NCI-H446 treated with DMSO at 0.1 percent for 48 hours (cell line): ENCODE results near the gene ERCC5.

Source experiments
- DNase-seq: peaks from one replicate; lab custom pipeline; 2025; lab: John Stamatoyannopoulos, UW

The ERCC5 gene

DNA sequence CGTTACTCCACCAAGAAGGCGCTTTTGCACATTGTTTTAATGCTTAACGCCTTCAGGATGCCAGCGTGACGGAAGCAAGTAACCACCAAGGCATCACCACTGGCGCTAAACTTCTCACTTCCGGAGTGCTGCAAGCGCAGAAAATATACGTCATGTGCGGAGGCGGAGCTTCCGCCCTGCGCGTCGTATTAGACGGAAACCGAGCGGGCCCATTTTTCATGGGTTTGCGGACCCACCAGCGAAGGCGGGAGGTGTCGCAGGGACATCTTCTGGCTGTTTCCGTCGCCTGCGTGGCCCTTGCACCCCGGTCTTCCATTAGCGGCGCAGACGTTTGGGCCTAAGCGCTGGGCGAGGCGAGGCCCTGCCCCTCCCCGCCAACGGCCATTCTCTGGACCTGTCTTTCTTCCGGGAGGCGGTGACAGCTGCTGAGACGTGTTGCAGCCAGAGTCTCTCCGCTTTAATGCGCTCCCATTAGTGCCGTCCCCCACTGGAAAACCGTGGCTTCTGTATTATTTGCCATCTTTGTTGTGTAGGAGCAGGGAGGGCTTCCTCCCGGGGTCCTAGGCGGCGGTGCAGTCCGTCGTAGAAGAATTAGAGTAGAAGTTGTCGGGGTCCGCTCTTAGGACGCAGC lies at the start of gene ERCC5:
TSS of gene ERCC5 (plus strand) at position 403 of the 631 bp plus-strand sequence. CDS start 235 bp downstream, outside the sequence.
- DNase-seq = peak; percentile 75

DNA sequence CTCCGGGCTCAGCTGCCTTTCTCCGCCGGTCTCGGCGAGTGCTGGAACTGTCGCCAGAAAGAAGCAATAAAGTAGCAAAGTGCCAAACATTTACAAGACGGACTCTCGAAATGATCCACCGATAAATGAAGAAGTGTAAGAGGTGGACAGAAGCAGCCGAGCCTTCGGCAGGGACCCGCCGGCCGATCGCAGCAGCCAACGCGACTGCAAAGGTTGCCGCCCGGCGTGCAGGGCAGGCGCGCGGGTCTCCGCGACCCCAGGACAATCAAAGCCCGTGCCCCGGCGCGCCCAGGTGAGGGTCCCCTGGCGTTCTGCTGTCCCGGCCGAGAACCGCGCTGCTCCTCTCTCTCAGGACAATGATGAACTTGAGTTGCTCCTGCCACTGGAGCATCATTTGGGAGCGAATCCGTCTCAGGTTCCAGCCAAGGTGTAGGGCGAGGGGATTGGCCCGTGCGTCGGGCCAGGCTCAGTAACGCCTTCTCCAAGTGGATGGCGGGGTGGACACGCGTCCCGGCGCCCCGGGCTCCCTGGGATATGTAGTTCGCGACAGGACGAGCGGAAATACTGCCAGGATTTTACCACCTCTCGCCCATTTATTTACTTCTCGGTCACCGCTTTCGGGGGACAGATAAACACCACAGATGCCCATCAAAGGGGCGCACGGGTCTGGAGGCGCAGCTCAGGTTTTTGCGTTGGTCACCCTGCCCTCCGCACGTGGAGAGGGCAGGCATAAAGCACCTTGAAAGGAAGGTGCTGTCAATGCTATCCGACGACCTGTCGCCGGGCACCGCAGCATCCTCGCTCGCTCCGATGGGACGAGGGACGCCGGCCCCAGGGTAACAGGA lies 47.0 kb upstream of the ERCC5 start, which contains the start of the genes BIVM and POGLUT2:
TSS of gene BIVM (plus strand) at position 539 of the 845 bp plus-strand sequence. CDS start 8,149 bp downstream, outside the sequence.
TSS of gene POGLUT2 (minus strand) at position 396 of the 845 bp plus-strand sequence. CDS start at position 90, 306 bp downstream.
- peak; percentile 61 for DNase-seq

DNA sequence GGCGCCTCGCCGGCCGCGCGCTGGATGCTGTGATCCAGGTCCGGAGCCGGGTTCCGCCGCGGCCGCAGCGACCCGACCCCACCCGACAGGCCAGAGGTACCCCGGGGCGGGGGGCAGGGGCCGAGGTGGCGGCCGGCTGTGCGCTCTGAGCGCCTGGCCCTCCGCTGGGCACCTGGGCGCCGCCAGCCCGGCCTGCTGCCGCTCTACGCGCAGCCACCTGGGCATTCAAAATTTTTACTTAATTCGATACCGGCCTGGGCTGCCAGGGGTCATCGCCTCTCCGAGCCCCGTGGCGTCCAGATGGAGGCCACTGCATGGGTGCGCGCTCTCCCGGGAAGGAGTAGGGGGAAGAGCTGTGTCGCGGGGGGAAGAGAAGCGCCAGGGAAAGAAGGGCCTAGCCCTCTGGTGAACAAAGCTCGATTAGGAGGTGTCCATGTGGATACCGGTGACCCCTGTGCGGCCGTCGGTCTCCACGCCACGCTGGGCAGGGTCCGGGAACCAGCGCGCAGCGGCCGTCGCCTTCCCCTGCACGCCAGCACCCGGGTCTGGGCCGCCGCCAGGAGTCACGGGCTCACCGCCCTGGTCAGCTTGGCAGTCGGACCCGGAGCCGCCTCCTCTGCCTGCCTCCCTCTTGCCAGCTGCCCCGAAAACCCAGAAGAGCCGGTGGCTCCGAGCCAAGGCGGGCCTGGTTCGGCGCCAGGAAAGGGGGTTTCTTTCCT lies 46.2 kb upstream of the ERCC5 start:
- DNase-seq = no peak

DNA sequence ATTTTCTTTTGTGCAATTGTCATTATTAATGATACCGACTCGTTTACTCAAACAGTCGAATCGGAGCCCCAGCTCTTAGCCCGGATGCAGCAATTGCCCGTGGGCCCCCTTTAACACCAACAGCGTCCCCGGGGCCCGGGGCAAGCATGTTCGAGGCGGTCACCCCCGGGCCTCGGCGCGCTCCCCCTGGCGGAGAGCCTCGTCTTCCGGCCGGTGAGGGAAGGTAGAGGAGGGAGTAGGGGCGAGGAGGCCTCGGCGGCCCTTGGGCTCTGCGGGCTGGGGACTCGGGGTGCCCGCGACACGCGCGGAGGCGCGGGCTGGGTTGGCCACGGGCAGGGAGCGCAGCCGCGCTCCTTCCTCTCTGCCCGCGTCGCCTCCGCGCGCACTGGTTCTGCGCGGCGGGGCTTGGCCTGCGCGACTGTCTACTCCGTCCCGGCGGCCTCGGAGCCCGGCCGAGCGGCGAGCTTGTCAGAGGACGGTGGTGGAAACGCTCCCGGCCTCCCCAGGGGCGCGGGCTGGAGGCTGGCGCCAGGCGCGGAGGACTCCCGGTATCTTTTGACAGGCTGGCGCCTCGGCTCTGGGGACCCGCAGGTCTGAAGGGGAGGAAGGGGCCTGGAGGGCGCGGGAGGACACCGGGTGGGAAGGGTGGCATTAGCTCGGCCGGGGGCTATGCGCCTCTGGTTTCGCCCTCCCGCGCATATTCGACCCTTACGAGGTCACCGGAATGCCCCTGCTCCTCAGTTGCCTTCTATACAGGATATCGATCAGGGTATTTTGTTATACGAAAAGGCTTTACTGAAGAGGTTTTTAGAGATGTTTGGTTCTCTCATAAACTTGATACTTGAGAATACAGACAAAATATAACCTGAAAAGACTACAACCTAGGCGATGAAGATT lies 45.4 kb upstream of the ERCC5 start:
- peak; percentile 9 for DNase-seq

GRCh38 chr13:102805680-102806079 lies 40.2 kb upstream of the ERCC5 start:
- no peak for DNase-seq

DNA sequence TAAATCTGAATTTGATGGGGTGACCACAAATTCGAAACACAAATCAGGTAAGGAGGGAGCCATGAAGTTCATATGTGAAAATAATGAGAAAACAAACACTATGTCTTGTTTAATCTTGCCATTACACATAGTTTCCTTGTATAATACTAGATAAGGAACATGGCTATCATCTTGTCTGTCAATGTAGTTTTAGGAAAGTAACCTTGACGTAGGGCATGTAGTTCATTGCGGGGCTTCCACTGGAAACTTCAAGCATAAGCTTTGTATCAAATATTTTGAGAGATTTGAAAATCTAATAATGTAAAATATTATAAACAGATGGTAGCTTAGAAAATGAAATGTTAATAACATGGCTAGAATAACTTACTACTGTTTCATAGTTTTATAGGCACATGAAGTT lies 38.1 kb upstream of the ERCC5 start:
- DNase-seq = no peak

- no peak for DNase-seq
These were observed 33.1 kb upstream of the ERCC5 start for GRCh38 chr13:102812611-102813287.

GRCh38 chr13:102814025-102814607 lies 31.7 kb upstream of the ERCC5 start:
- DNase-seq = no peak

DNA sequence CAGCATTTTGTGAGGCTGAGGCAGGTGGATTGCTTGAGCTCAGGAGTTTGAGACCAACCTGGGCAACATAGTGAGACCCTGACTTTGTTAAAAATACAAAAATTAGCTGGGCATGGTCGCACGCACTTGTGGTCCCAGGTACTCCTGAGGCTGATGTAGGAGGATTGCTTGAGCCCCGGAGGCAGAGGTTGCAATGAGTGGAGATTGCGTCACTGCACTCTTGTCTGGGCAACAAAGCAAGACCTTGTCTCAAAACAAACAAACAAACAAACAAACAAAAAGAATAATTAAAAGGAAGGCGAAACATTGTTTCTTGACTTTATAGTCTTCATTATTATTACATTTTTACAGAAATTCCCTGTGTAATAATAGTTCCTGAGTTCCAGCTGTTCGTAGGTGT lies 31.0 kb upstream of the ERCC5 start:
- no peak for DNase-seq

DNA sequence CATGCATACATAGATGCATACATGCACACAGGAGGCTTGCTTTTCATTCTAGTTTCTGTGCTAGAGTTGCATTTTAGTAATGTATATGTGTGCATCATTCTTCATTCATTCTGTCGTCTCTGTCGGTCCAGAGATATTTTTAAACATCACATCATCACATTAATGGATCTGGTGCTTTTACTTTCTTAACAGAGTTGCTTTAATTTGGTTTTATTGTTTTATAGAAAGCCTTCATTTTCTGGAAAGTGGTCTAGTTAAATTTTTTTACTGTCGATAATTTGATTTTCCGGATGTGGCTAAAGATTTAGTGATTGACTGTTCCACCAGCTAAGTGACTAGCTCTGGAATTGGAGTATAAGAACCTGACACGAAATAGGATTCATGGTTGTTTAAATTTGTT lies 30.0 kb upstream of the ERCC5 start:
- DNase-seq = no peak

DNA sequence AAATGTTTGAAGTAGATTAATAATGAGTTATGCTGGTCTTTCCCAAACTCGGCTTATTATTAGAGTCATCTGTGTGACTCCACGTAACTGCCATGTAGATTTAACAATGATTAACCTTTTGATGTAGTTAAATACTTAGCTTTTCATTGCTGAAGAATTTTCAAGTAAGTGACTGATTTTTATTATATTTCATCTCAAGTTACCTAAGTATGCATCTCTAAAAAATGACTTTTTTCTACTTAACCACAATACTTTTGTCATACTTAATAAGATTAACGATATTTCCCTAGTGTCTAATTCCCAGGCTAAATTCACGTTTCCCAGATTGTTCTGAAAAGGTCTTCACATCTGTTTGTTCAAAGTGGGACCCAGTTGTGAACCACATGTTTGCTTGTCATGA lies 29.1 kb upstream of the ERCC5 start:
- DNase-seq = no peak

DNA sequence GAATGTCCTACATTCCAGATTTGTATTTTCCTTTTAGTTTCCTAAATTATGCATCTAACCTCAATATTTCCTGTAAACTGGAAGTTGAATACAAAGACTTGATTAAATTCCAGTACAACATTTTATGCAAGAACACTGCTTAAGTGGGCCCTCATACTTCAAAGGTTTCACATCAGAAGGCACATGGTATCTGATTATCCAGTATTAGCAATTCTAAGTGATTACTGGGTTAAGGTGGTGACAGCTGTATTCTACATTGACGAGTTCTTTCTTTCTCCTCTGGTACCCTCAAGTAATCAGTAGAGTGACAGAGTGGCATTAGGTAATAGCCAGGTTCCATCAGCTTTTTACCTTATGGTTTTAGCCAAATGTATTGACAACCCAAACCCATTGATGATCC lies 28.6 kb upstream of the ERCC5 start:
- DNase-seq = no peak

DNA sequence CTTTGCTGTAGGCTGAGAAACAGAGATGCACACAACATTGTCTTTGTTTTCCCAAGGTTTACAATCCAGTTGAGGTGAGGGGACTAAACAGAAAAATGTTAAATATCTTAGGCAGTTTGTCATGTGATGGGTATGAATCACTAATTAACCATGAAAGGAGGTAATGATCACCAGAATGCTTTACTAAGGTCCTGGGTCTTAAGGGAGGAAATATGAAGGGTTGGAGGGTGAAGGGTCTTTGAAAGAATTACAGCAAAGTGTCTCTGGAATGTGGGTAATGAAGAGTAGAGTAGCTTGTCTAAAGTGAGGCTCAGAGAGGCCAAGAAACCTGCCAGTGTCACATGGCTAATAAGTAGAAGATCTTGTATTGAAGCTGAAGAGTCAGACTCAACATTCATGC lies 27.9 kb upstream of the ERCC5 start:
- no peak for DNase-seq

DNA sequence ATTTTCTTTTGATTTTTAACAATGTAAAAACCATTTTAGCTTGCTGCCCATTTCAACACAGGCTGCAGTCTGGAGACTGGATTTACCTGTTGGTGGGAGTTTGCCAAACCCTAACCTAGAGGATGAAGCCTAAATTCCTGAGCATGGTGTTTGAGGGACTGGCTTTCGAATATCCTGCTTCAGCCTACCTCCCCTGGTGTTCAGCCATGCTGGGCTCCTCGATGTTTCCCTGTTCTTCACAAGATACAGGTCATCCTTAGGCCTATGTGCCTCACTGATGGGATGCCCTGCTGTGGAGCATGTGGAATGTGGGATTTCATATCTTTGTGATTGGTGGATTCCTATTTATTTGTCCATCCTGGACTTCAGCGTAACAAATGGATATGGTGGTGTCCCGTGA lies 20.4 kb upstream of the ERCC5 start:
- DNase-seq = no peak

- DNase-seq = no peak
These were observed 19.7 kb upstream of the ERCC5 start for GRCh38 chr13:102825921-102826706.

DNA sequence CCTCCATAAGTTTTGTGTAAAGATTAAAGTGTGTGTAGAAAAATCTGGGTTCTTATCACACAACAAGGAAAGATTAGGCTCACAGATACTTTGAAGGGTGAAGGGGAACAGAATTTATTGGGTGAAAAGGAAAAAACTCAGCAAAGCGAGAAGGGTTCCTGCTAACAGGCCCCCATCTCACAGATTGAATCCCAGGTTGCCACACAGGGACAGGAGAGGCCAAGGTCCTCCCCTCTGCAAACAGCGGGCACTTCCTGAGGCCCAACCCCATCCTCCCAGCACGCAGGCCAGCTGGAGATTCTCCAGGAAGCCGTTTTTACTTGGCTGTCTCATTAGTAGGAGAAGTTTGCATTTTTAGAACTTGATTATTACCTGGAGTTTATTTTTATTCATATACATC lies 15.2 kb upstream of the ERCC5 start:
- no peak for DNase-seq

DNA sequence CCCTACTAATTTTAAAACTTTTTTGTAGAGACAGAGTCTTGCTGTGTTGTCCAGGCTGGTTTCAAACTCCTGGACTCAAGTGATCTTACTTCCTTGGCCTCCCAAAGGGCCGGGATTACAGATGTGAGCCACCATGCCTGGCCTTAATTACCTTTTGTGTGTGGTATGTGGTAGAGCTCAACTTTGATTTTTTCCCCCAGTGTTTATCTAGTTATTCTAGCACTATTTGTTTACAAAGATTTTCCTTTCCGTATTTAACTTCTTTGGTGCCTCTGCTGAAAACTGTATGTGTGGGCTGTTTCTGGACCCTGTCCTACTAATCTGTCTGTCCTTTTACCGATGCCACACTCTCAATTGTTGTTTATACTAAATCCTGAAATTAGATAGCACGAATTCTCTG lies 9.4 kb upstream of the ERCC5 start:
- DNase-seq = no peak

GRCh38 chr13:102838273-102838672 lies 7.6 kb upstream of the ERCC5 start:
- DNase-seq = no peak

GRCh38 chr13:102838982-102839381 lies 6.8 kb upstream of the ERCC5 start:
- no peak for DNase-seq

DNA sequence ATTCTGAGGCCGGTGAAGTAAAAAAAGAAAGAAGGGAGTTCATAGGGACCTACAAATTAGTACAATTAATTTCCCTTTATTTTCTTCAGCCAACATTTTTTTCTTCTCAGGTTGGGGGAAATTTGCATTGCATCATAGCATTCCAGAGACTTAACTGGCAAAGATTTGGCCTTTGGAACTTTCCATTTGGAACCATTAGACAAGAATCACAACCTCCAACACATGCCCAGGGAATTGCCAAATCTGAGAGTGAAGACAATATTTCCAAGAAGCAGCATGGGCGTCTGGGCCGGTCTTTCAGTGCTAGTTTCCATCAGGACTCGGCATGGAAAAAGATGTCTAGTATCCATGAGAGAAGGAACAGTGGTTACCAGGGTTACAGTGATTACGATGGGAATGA lies 6.4 kb upstream of the ERCC5 start:
- DNase-seq = no peak
